K562 (cell line): ENCODE data around the gene ANKRD13B. TPM values are rescaled to one million over a fixed set of nuclear protein-coding genes. Genes with fewer than 3 reads are reported as not detected.

Experiments
- ATAC-seq: fragments of 200-7000 bp; cut with Tn5 transposase; 3 replicates; pipeline ENCODE4 v1.9.1; 2020; ENCODE audit warnings: moderate library complexity
- BruUV-seq: library from RNA; stranded (reverse); fragments of 400-500 nt; replicated peaks from 2 replicates; lab custom pipeline; 2021; lab: Mats Ljungman, UMichigan
- CTCF ChIA-PET: fragments of 300-600 bp; formaldehyde crosslinking; extraction: SDS; loops from one replicate; lab custom pipeline; 2021; ENCODE audit warnings: low intra/inter-chr PET ratio; lab: Yijun Ruan, JAX
- POLR2A ChIA-PET: fragments of 300-600, 350-650 bp; sonication (Branson Sonifier 250); formaldehyde crosslinking; extraction: SDS; loops from one replicate; lab custom pipeline; 2021; ENCODE audit warnings: antibody characterized with exemption, inconsistent platforms; lab: Yijun Ruan, JAX
- DNase-seq, 4 experiments: peaks; one replicate each; pipeline versions ENCODE4 v3.0.0 to v3.0.0-alpha.2; 2011 to 2018; ENCODE audit warnings: low spot score in 3 of 4, mixed read lengths in 3 of 4; ENCODE audit errors: extremely low read depth in 1 of 4
- FAIRE-seq: peaks from 2 replicates; lab custom pipeline; 2011; peaks lifted over from hg19 to GRCh38; lab: Jason Lieb, UNC
- H2AFZ ChIP-seq: 2 replicates; pipeline ENCODE4 v1.6.0; 2011; ENCODE audit warnings: low read depth, low read length, control low read depth, inconsistent platforms
- H3K27ac ChIP-seq: fragments of 200-600 bp; 3 replicates; pipeline ENCODE4 v1.8.0; 2011; ENCODE audit warnings: low read depth, mild to moderate bottlenecking, control low read depth, inconsistent platforms, low read length, moderate library complexity, mixed read lengths; ENCODE audit errors: extremely low read depth
- H3K27me3 ChIP-seq, 2 experiments: fragments of 300-600 bp in 1 of 2; 2 replicates in 1 of 2; 3 replicates in 1 of 2; pipeline versions ENCODE4 v1.6.0 to v1.8.0; 2011; ENCODE audit warnings: inconsistent platforms in 2 of 2, low read length in 2 of 2, mild to moderate bottlenecking in 1 of 2, mixed read lengths in 1 of 2, moderate library complexity in 1 of 2; ENCODE audit not compliant: control insufficient read depth in 2 of 2, insufficient read depth in 2 of 2
- H3K36me3 ChIP-seq: fragments of 300-600 bp; 3 replicates; pipeline ENCODE4 v1.8.0; 2011; ENCODE audit warnings: mild to moderate bottlenecking, low read length, inconsistent platforms; ENCODE audit not compliant: control insufficient read depth, insufficient read depth
- H3K4me1 ChIP-seq, 2 experiments: fragments of 200-600 bp in 1 of 2; replicated peaks in 1 of 2; 2 replicates in 1 of 2; 3 replicates in 1 of 2; pipeline versions ENCODE4 v1.5.1 to v1.8.0; 2011; ENCODE audit warnings: inconsistent platforms in 2 of 2, low read length in 2 of 2, mild to moderate bottlenecking in 1 of 2, mixed read lengths in 1 of 2, moderate library complexity in 1 of 2; ENCODE audit not compliant: control insufficient read depth in 2 of 2, insufficient read depth in 2 of 2
- H3K4me2 ChIP-seq: 2 replicates; pipeline ENCODE4 v1.6.1; 2011; ENCODE audit warnings: low read length, control low read depth, inconsistent platforms, mixed read lengths; ENCODE audit not compliant: insufficient read depth
- H3K4me3 ChIP-seq: fragments of 200-600 bp; sonication (generic), shearing (Covaris generic); 2 replicates; pipeline ENCODE4 v1.5.1; 2016; ENCODE audit warnings: control low read depth, inconsistent platforms
- H3K79me2 ChIP-seq: fragments of 200-600 bp; 3 replicates; pipeline ENCODE4 v1.8.0; 2011; ENCODE audit warnings: low read length, inconsistent platforms; ENCODE audit not compliant: control insufficient read depth, insufficient read depth
- H3K9ac ChIP-seq, 2 experiments: 2 replicates each; pipeline versions ENCODE4 v1.6.0 to v1.6.1; 2011; ENCODE audit warnings: low read depth in 2 of 2, low read length in 2 of 2, control low read depth in 1 of 2, inconsistent platforms in 1 of 2, mild to moderate bottlenecking in 1 of 2, mixed read lengths in 1 of 2; ENCODE audit not compliant: insufficient read depth in 1 of 2
- H3K9me1 ChIP-seq: one replicate; pipeline ENCODE4 v1.6.0; 2011; ENCODE audit warnings: inconsistent platforms, mild to moderate bottlenecking, low read length, moderate library complexity; ENCODE audit not compliant: control insufficient read depth, insufficient read depth
- H3K9me3 ChIP-seq: replicated peaks from 2 replicates; pipeline ENCODE4 v1.5.1; 2011; ENCODE audit warnings: low read depth, low read length, inconsistent platforms; ENCODE audit not compliant: control insufficient read depth, insufficient read depth
- H4K20me1 ChIP-seq: replicated peaks from 2 replicates; pipeline ENCODE4 v1.6.1; 2011; ENCODE audit warnings: low read length, inconsistent platforms, mixed read lengths; ENCODE audit not compliant: control insufficient read depth, insufficient read depth
- BCOR ChIP-seq: fragments of 450-650 bp; IDR thresholded peaks from 2 replicates; pipeline ENCODE4 v1.6.1; 2016
- CHD2 ChIP-seq: IDR thresholded peaks from 2 replicates; pipeline ENCODE4 v1.6.1; 2011; ENCODE audit warnings: low read depth, low read length
- CSDE1 ChIP-seq, 2 experiments: fragments of 450-650 bp; IDR thresholded peaks; 2 replicates each; pipeline ENCODE4 v1.6.1; 2016; ENCODE audit warnings: mild to moderate bottlenecking in 1 of 2
- FOXJ2 ChIP-seq: fragments of 200-800 bp; sonication (Bioruptor generic); IDR thresholded peaks from 2 replicates; pipeline ENCODE4 v1.6.1; 2016; ENCODE audit warnings: missing genetic modification characterization, missing compliant biosample characterization
- FOXM1 ChIP-seq, 2 experiments: fragments of 450-650 bp in 1 of 2; sonication (generic) in 1 of 2; formaldehyde crosslinking in 1 of 2; IDR thresholded peaks; 2 replicates each; pipeline versions ENCODE4 v1.6.1 to v1.9.0; 2017 to 2022; ENCODE audit warnings: low read depth in 2 of 2, mild to moderate bottlenecking in 2 of 2, missing genetic modification reagents in 1 of 2, moderate library complexity in 1 of 2
- FOXP1 ChIP-seq: sonication (generic); formaldehyde crosslinking; IDR thresholded peaks from 2 replicates; pipeline ENCODE4 v1.8.0; 2022; ENCODE audit warnings: mild to moderate bottlenecking, missing genetic modification reagents
- HSF4 ChIP-seq: fragments of 250-450 bp; sonication (Bioruptor Pico); IDR thresholded peaks from 2 replicates; pipeline ENCODE4 v2.1.2; 2022; ENCODE audit warnings: mild to moderate bottlenecking, moderate library complexity, borderline replicate concordance
- MAZ ChIP-seq, 2 experiments: fragments of 450-650 bp in 1 of 2; sonication (generic) in 1 of 2; formaldehyde crosslinking; IDR thresholded peaks in 1 of 2; conservative IDR thresholded peaks in 1 of 2; 2 replicates each; pipeline versions ENCODE4 v1.4.0 to v1.5.0; 2020; ENCODE audit warnings: mild to moderate bottlenecking in 1 of 2, missing genetic modification reagents in 1 of 2
- MBD2 ChIP-seq: sonication (generic); IDR thresholded peaks from 2 replicates; pipeline ENCODE4 v1.6.1; 2016; ENCODE audit warnings: low read depth, borderline replicate concordance
- MYNN ChIP-seq, 2 experiments: sonication (generic); formaldehyde crosslinking in 1 of 2; IDR thresholded peaks; 2 replicates each; pipeline versions ENCODE4 v1.5.0 to v1.6.1; 2016 to 2020; ENCODE audit warnings: antibody characterized with exemption in 1 of 2, missing genetic modification reagents in 1 of 2
- NFYB ChIP-seq: IDR thresholded peaks from 2 replicates; pipeline ENCODE4 v1.6.1; 2011; ENCODE audit warnings: mild to moderate bottlenecking, moderate library complexity; ENCODE audit not compliant: insufficient read length; ENCODE audit errors: extremely low read depth
- RAD21 ChIP-seq, 2 experiments: fragments of 250-450 bp in 1 of 2; fragments of 450-650 bp in 1 of 2; sonication (Bioruptor Pico) in 1 of 2; formaldehyde crosslinking in 1 of 2; IDR thresholded peaks in 1 of 2; conservative IDR thresholded peaks in 1 of 2; 2 replicates each; pipeline versions ENCODE4 v1.4.0 to v1.8.0; 2020 to 2022; ENCODE audit warnings: mild to moderate bottlenecking in 2 of 2, moderate library complexity in 1 of 2
- RCOR1 ChIP-seq, 2 experiments: IDR thresholded peaks; 2 replicates each; pipeline ENCODE4 v1.6.1; 2012; ENCODE audit warnings: low read depth in 2 of 2, low read length in 2 of 2, borderline replicate concordance in 1 of 2, improper control_type of control experiment in 1 of 2
- SAP30 ChIP-seq: fragments of 200-600 bp; sonication (generic); IDR thresholded peaks from 2 replicates; pipeline ENCODE4 v1.6.1; 2012; ENCODE audit warnings: borderline replicate concordance, low read depth, mild to moderate bottlenecking, moderate library complexity, low read length, control low read depth, inconsistent platforms; ENCODE audit not compliant: insufficient read depth, poor library complexity, severe bottlenecking
- WHSC1 ChIP-seq: IDR thresholded peaks from one replicate; pipeline ENCODE4 v1.6.1; 2012; ENCODE audit warnings: low read length, control low read depth, inconsistent platforms
- ZNF133 ChIP-seq: fragments of 250-450 bp; sonication (Bioruptor Pico); IDR thresholded peaks from 2 replicates; pipeline ENCODE4 v1.4.0; 2020; ENCODE audit warnings: mild to moderate bottlenecking
- ZNF165 ChIP-seq: fragments of 250-450 bp; sonication (Bioruptor Pico); IDR thresholded peaks from 2 replicates; pipeline ENCODE4 v1.4.0; 2020; ENCODE audit warnings: borderline replicate concordance
- WGBS: fragments of 100-300 bp; shearing (Covaris generic); methylation state at CpG from one replicate; pipeline ENCODE4 v1.1.6; 2016; ENCODE audit warnings: low coverage, mixed read lengths; ENCODE audit not compliant: insufficient coverage; ENCODE audit errors: missing lambda C conversion rate; 5-methylcytosine and 5-hydroxymethylcytosine counted together
- in situ Hi-C: fragments of 300-500 bp; cut with MboI; formaldehyde crosslinking; loops from 4 replicates; pipeline ENCODE4 v1.15.0; 2018; ENCODE audit warnings: inconsistent platforms, mixed read lengths
- intact Hi-C: fragments of 100-400 bp; cut with micrococcal nuclease; formaldehyde crosslinking; loops from 2 replicates; pipeline ENCODE4 v1.14.2; 2022
- polyA plus RNA-seq, 8 experiments: library from polyadenylated mRNA; depleted of rRNA in 4 of 8; stranded (reverse) in 5 of 8; unstranded in 3 of 8; fragments of >200 nt; fragmentation: Nextera tagmentation in 2 of 8; fragmentation: Illumina TruSeq in 1 of 8; extraction: Ambion mirVana in 2 of 8; extraction: Trizol in 1 of 8; gene quantifications; 2 replicates each; pipeline versions ENCODE4 v1.2.1 to v1.2.3, GENCODE V29; 2011 to 2014; ENCODE audit warnings: inconsistent platforms in 1 of 8, missing spikeins in 1 of 8
- total RNA-seq, 7 experiments: library from RNA; depleted of rRNA in 6 of 7; stranded (reverse); fragments of >200 nt in 6 of 7; fragmentation: Illumina TruSeq in 2 of 7; extraction: Trizol in 2 of 7; gene quantifications; 2 replicates each; pipeline versions ENCODE4 v1.2.1 to v1.2.3, GENCODE V29; 2011 to 2021; ENCODE audit warnings: low replicate concordance in 1 of 7
- TF ChIP-seq, protein P1 (sequence below): fragments of 200-800 bp; sonication (Bioruptor generic); IDR thresholded peaks from 2 replicates; pipeline ENCODE4 v1.6.1; 2017; ENCODE audit warnings: missing genetic modification characterization, missing compliant biosample characterization

The ANKRD13B gene
- total and polyA plus RNA-seq, 9 of the 15 experiments (the other 6 are each of a cell fraction or from before 2014, with no cell fraction given): 0.15 to 28.1 (median 4.6) TPM

DNA sequence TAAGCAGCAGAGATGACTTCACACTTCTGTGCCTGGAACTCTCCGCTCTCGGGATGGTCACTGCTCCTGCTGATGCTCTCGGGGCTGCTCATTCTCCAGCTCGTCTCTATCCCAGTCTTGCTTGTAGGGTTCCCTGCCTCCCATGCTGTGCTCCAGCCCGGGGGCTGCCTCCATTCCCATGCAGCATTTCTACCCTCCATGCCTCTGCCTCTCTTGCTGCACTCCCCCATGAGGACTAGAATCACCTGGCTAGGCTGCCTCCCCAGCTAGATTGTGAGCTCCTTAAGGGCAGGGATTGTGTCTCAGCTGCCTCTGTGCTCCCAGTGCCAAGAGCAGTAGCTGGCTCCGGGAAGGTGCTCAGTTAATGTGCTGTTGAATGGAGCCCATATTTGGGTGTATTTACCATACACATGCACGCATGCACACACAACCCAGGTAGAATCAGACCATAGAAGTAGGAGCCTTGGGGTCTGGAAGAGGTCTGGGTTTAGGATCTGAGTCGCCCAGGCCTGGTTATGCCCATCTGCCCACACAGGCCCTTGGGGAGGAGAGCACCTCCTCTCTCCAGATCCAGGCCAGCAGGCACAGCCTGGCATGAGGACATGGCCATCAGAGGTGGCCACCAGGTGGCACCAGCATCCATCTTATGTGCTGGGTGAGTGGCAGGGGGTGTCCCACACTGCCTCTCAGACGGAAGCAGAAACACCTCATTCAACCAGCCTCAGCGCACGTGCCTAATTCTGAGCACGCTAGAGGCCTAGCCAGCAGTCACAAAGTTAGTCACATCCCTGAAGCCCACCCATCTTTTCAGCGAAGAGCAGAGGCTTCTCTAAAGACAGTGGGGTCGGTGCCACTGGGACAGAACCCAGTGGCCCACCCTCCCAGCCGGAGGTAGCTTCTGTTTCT is 12.8 kb upstream of the ANKRD13B start:
- Histone ChIP-seq H3K9ac (peak overlapping the region in 1 of 2 experiments; percentile 21; a peak in 1 of 4 replicates), H3K79me2 (peaks cover 1% of the 10 kb centered on the region; the same call in 1 of the 3 replicates), H2AFZ (no peak overlapping the region), H3K27me3 (no peaks in the 10 kb centered on the region), H3K27ac (no peak overlapping the region), H4K20me1 (no peaks in the 10 kb centered on the region), H3K9me1 (no peaks in the 10 kb centered on the region), H3K9me3 (no peaks in the 10 kb centered on the region), H3K4me2 (no peak overlapping the region), H3K4me1 (peaks cover 4 to 50% of the 10 kb centered on the region in 2 experiments; a peak in 3 of 5 replicates), H3K36me3 (peaks cover 55% of the 10 kb centered on the region; the same call in 2 of the 3 replicates), H3K4me3 (no peak overlapping the region)
- in situ Hi-C loops: no loop called here
- no TSS peak for BruUV-seq
- 61% methylated on average over 15 of the region's 15 CpGs for WGBS
- ATAC-seq: peak; percentile 92
- ChIA-PET POLR2A (interaction anchor here (0.6 to 0.9 kb wide), 2 partner anchors 11 to 53 kb away, joined by 3 to 4 read pairs; no protein-coding TSS in a partner anchor), CTCF (interaction anchor here (0.5 to 1.5 kb wide), 7 partner anchors 11 to 514 kb away, joined by 3 to 7 read pairs (median 3); no protein-coding TSS in a partner anchor)
- peak; percentile 72 to 80 (median 76) for DNase-seq
- FAIRE-seq: peak; percentile 91
- intact Hi-C loops: loop anchor here (1.0 kb wide), 1 partner anchor 35 kb away; no protein-coding TSS in a partner anchor
- TF ChIP-seq WHSC1: no peak
- TF ChIP-seq NFYB: no peak
- TF ChIP-seq FOXP1 (CRISPR knock-in tag): no peak
- TF ChIP-seq MBD2: no peak
- no peak for TF ChIP-seq ZNF165 (CRISPR knock-in tag)
- no peak for TF ChIP-seq FOXJ2
- TF ChIP-seq, protein P1, sequence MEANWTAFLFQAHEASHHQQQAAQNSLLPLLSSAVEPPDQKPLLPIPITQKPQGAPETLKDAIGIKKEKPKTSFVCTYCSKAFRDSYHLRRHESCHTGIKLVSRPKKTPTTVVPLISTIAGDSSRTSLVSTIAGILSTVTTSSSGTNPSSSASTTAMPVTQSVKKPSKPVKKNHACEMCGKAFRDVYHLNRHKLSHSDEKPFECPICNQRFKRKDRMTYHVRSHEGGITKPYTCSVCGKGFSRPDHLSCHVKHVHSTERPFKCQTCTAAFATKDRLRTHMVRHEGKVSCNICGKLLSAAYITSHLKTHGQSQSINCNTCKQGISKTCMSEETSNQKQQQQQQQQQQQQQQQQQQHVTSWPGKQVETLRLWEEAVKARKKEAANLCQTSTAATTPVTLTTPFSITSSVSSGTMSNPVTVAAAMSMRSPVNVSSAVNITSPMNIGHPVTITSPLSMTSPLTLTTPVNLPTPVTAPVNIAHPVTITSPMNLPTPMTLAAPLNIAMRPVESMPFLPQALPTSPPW: peak; percentile 53
- no peak for TF ChIP-seq FOXM1 (IDR thresholded peaks at IDR 0.05; ENCODE audit: low read depth)
- TF ChIP-seq FOXM1 (CRISPR knock-in tag; IDR thresholded peaks at IDR 0.05; ENCODE audit: low read depth): no peak
- TF ChIP-seq RAD21 (CRISPR knock-in tag; conservative IDR thresholded peaks at IDR 0.05 in 1 of 2, IDR thresholded peaks at IDR 0.05 in 1 of 2): peak; percentile 73 to 84
- no peak for TF ChIP-seq HSF4 (CRISPR knock-in tag)
- TF ChIP-seq SAP30: no peak
- peak; percentile 19 to 46; a peak in 2 of 4 replicates for TF ChIP-seq MAZ (CRISPR knock-in tag; conservative IDR thresholded peaks at IDR 0.05 in 1 of 2, IDR thresholded peaks at IDR 0.05 in 1 of 2)
- no peak for TF ChIP-seq BCOR
- TF ChIP-seq RCOR1 (IDR thresholded peaks at IDR 0.05; ENCODE audit: borderline replicate concordance in 1 of 2, low read depth in 2 of 2, low read length in 2 of 2): peak in 1 of 2 experiments; percentile 42; a peak in 1 of 4 replicates
- TF ChIP-seq CSDE1 (IDR thresholded peaks at IDR 0.05): no peak
- no peak for TF ChIP-seq CHD2
- TF ChIP-seq ZNF133 (CRISPR knock-in tag): no peak
- TF ChIP-seq MYNN (IDR thresholded peaks at IDR 0.05): peak; percentile 44; the same call in 1 of the 2 replicates
- TF ChIP-seq MYNN (CRISPR knock-in tag; IDR thresholded peaks at IDR 0.05): no peak
